ENCODE measurements around the gene DDOST.

The DDOST gene

GRCh38 chr1:20603504-20604464, 57.4 kb downstream of the DDOST start:
- no peak overlapping the region for H3K27ac ChIP-seq (ENCODE audit: low read length)

GRCh38 chr1:20602851-20603450, 58.2 kb downstream of the DDOST start:
- Histone ChIP-seq H3K4me1 (ENCODE audit: control insufficient read depth in 1 of 2, insufficient read depth in 2 of 2, low read length in 2 of 2) (no peaks in the 10 kb centered on the region), H3K9me3 (ENCODE audit: control insufficient read depth in 1 of 2, low read length in 2 of 2) (peaks cover 0 to 2% of the 10 kb centered on the region in 2 donors), H3K27ac (ENCODE audit: low read length) (no peak overlapping the region), H3K27me3 (ENCODE audit: low read depth, low read length) (no peaks in the 10 kb centered on the region), H3K36me3 (ENCODE audit: control insufficient read depth in 1 of 2, insufficient read depth in 2 of 2, low read length in 2 of 2) (no peaks in the 10 kb centered on the region), H3K4me3 (ENCODE audit: low read depth in 1 of 2, low read length in 2 of 2) (no peak overlapping the region)

More at GRCh38 chr1:20603504-20604464, 57.4 kb downstream of the DDOST start:
- H3K27me3 ChIP-seq (ENCODE audit: low read depth, low read length) = no peaks in the 10 kb centered on the region
- no peaks in the 10 kb centered on the region for H3K4me1 ChIP-seq (ENCODE audit: control insufficient read depth in 1 of 2, insufficient read depth in 2 of 2, low read length in 2 of 2)
- H3K4me3 ChIP-seq (ENCODE audit: low read depth in 1 of 2, low read length in 2 of 2) = no peak overlapping the region
- no peaks in the 10 kb centered on the region for H3K36me3 ChIP-seq (ENCODE audit: control insufficient read depth in 1 of 2, insufficient read depth in 2 of 2, low read length in 2 of 2)
- no peaks in the 10 kb centered on the region for H3K9me3 ChIP-seq (ENCODE audit: control insufficient read depth in 1 of 2, low read length in 2 of 2)
